Bronchial epithelial cell (primary cell): ENCODE results near the gene GYPA. TPM values are rescaled to one million over a fixed set of nuclear protein-coding genes. Genes with fewer than 3 reads are reported as not detected.
"Not testable (repeated sequence)": the region's sequence is repeated elsewhere in the genome, so short reads cannot be mapped to it uniquely, and the experiment has no call there.

Experiments
- DNase-seq: peaks from one replicate; pipeline ENCODE4 v3.0.0-alpha.2; 2010; ENCODE audit warnings: low read depth
- FAIRE-seq: peaks from 2 replicates; lab custom pipeline; 2011; peaks lifted over from hg19 to GRCh38; lab: Jason Lieb, UNC
- H3K27me3 ChIP-seq: 2 replicates; pipeline ENCODE4 v1.5.1; 2011; ENCODE audit warnings: low read length; ENCODE audit not compliant: control insufficient read depth, insufficient read depth
- H3K36me3 ChIP-seq: 2 replicates; pipeline ENCODE4 v1.5.1; 2011; ENCODE audit warnings: low read length; ENCODE audit not compliant: control insufficient read depth, insufficient read depth
- H3K4me3 ChIP-seq: 2 replicates; pipeline ENCODE4 v1.5.1; 2011; ENCODE audit warnings: mild to moderate bottlenecking, low read depth, low read length, control low read depth
- CTCF ChIP-seq: IDR thresholded peaks from 2 replicates; pipeline ENCODE4 v1.5.1; 2011; ENCODE audit warnings: mild to moderate bottlenecking, moderate library complexity, low read length, control low read depth, inconsistent platforms; ENCODE audit not compliant: insufficient read depth, severe bottlenecking
- total RNA-seq: library from RNA; depleted of rRNA; stranded (reverse); fragments of >200 nt; gene quantifications from 2 replicates; pipeline ENCODE4 v1.2.1, GENCODE V29; 2014

Gene GYPA
- total RNA-seq = not detected in 2 replicates

GRCh38 chr4:144140594-144141295 lies at the start of gene GYPA:
Gene GYPA (minus strand): TSS chr4:144140718. CDS start chr4:144140635, 83 bp downstream.
- H3K27me3 ChIP-seq, DNase-seq, H3K4me3 ChIP-seq, FAIRE-seq, H3K36me3 ChIP-seq: not testable (repeated sequence)

GRCh38 chr4:144190009-144190408 lies 49.5 kb upstream of the GYPA start:
- FAIRE-seq = no peak
- no peaks in the 10 kb centered on the region for H3K27me3 ChIP-seq
- H3K36me3 ChIP-seq = no peaks in the 10 kb centered on the region
- no peak for DNase-seq
- no peak overlapping the region for H3K4me3 ChIP-seq
- TF ChIP-seq CTCF = no peak

GRCh38 chr4:144189121-144189520 lies 48.6 kb upstream of the GYPA start:
- no peak overlapping the region for H3K4me3 ChIP-seq
- FAIRE-seq = no peak
- TF ChIP-seq CTCF = no peak

GRCh38 chr4:144185086-144185485 lies 44.6 kb upstream of the GYPA start:
- no peak overlapping the region for H3K4me3 ChIP-seq
- H3K36me3 ChIP-seq = no peaks in the 10 kb centered on the region
- no peak for FAIRE-seq
- TF ChIP-seq CTCF = no peak
- H3K27me3 ChIP-seq = no peaks in the 10 kb centered on the region
- DNase-seq = no peak

More at GRCh38 chr4:144189121-144189520, 48.6 kb upstream of the GYPA start:
- Histone ChIP-seq H3K27me3 (no peaks in the 10 kb centered on the region), H3K36me3 (no peaks in the 10 kb centered on the region)
- no peak for DNase-seq

GRCh38 chr4:144183165-144183564 lies 42.6 kb upstream of the GYPA start:
- H3K4me3 ChIP-seq = no peak overlapping the region
- no peaks in the 10 kb centered on the region for H3K36me3 ChIP-seq
- DNase-seq (no peak), FAIRE-seq (no peak)
- no peak for TF ChIP-seq CTCF
- no peaks in the 10 kb centered on the region for H3K27me3 ChIP-seq

DNA sequence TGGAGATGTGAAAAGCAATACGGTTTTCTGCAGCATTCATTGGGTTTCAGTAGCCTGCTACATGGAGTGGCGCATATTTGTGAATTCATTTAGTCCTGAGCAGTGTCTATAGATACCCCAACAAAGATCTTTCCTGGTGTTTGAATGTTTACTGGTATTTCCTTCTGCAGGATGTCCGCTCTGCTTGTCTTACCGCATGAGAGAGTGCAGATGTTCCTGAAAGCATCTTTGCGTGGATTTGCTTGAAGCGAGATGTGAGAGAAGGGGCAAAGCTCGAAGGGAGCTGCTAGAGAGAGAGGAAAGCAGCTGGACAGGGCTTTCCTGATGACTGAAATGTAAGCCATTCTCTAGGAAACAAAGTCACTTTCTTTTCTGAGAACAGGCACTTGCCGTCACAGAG lies 40.9 kb upstream of the GYPA start:
- no peak for FAIRE-seq
- H3K36me3 ChIP-seq = no peaks in the 10 kb centered on the region
- TF ChIP-seq CTCF = no peak
- no peaks in the 10 kb centered on the region for H3K27me3 ChIP-seq
- DNase-seq = no peak
- no peak overlapping the region for H3K4me3 ChIP-seq
